HT1080 (cell line): ENCODE measurements around the gene MLC1. TPM values are rescaled to one million over a fixed set of nuclear protein-coding genes. Genes with fewer than 3 reads are reported as not detected.

Experiments
- DNase-seq: peaks from one replicate; pipeline ENCODE4 v3.0.0-alpha.2; 2015; ENCODE audit warnings: low read depth
- polyA plus RNA-seq, 2 experiments: library from polyadenylated mRNA; depleted of rRNA; stranded (reverse); fragments of >200 nt; gene quantifications; 2 replicates each; pipeline ENCODE4 v1.2.3, GENCODE V29; 2015
- total RNA-seq: library from RNA; depleted of rRNA; stranded (reverse); fragments of >200 nt; shearing (Covaris generic); gene quantifications from 2 replicates; pipeline ENCODE4 v1.2.3, GENCODE V29; 2014; rRNA removed

Gene MLC1
- 0.10 TPM in 1 of 2 replicates, not detected in the other for total RNA-seq
- 0.02 and 0.07 TPM in 2 replicates for polyA plus RNA-seq (2015; cell fraction: cytosol; rRNA removed)
- not detected in 2 replicates for polyA plus RNA-seq (2015; cell fraction: nucleus; rRNA removed)

DNA sequence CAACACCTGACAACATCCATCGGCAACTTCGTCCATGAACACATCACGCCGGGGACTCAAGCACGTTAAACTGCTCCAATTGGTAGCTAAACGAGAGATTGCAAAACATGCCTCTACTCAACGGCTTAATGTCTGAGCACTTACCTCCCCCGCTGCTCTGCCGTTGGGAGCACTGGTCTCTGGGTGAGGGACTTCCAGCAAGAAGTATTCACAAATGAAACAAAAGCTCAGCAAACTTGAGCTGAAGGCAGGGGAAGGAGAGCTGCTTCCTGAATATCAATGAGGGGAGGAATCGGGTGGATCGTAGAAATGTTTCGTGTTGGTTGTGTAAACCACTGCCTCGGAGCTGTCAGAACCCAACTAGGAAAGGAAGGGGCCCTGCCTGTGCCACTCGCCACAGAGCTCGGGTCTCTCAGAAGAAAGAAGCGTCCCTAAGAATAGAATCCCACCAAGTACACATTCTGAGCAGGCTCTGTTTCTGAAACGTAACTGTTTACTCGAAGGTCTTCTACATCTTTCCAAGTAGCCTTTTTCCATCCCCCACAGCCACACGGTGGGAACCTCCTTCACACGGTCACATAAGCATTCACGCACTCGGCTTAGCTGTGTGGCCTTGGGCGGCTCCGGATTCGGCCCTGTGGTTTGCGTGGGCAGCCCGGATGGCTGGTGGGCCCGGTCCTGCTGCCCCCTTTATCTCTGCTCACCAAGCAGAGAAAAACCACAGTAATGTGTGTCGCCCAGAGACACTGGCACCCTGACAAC is at the start of gene MLC1:
Gene MLC1 (minus strand): TSS at position 216 of the 762 bp plus-strand sequence. CDS start 524 bp downstream, outside the sequence.
- no peak for DNase-seq

DNA sequence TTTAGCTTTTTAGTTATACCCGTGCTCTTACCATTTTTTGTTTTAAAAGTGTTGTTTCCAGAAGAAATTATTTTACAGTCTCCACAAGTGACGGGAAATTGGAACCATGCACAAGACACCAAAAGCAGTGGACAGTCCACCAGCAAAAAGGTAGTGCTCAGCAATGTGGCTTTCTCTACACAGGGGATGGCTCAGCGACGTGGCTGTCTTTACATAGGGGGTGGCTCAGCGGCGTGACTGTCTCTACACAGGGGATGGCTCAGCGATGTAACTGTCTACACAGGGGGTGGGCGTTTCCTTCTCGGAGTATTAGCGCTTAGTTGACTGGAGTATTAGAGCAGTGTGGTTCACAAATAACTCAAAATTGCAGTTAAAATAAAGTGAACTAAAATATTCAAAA is 49.3 kb upstream of the MLC1 start:
- DNase-seq, result no peak

GRCh38 chr22:50131894-50132293 is 46.7 kb upstream of the MLC1 start:
- DNase-seq, result no peak

DNA sequence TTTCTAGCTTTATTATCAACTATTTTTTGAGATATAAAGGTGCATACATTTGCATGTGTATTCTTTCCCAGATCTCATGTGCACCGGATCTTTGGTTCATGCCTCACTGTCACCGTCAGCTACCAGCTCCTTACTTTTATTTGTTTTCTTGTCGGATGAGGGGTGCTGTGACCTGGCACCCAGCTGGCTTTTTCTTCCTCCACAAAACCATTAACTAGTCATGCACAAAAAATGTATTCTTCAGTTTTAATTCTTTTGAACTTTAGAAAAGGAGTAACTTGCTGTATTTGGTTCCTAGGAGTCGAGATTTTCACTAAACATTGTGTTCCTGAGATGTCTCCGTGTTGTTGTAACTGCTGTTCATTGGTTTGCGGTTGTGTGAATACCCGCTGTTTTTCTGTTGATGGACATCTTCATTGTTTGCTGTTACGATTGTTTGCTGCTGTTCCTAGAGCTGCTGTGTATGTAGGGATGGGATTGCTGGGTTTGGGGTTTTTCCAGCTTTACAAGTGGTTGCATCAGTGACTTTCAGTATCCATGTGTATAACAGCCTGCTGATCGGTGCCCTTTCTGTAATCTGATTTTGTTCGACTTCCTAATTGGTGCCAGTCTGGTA is 44.0 kb upstream of the MLC1 start:
- no peak for DNase-seq

- DNase-seq, result no peak
Measured at GRCh38 chr22:50125029-50125428, 39.8 kb upstream of the MLC1 start.

GRCh38 chr22:50123119-50123518 is 37.9 kb upstream of the MLC1 start:
- DNase-seq, result no peak

GRCh38 chr22:50121202-50121740 is 36.0 kb upstream of the MLC1 start:
- no peak for DNase-seq

GRCh38 chr22:50119768-50120251 is 34.6 kb upstream of the MLC1 start:
- DNase-seq, result no peak

DNA sequence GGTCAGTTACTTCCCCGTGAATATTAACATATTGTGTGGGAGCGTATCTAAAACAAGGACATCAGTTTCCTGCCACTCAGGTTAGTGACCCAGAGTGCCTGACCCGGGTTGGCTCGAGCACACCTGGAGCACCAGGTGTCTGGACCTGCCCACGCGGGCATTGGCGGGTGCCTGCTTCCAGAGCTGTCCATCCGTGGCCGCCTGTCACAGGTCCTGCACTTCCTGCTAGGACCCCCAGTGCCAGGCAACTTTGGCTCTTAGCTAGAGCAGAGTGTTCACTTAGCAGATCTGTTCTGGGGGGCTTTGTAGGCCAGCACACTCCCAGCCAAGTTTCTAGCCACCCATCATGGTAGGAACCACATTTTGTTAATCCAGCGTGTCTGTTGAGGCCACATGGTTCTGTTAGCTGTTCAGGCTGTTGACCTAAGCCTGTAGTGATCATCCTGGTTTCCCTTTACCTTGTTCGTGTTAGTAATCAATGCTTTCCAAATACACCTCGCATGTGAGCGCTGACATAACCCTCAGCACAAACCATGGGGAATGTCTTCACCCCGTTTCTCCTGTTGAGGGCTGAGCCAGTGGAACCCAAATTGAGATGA is 34.0 kb upstream of the MLC1 start:
- DNase-seq, result no peak

DNA sequence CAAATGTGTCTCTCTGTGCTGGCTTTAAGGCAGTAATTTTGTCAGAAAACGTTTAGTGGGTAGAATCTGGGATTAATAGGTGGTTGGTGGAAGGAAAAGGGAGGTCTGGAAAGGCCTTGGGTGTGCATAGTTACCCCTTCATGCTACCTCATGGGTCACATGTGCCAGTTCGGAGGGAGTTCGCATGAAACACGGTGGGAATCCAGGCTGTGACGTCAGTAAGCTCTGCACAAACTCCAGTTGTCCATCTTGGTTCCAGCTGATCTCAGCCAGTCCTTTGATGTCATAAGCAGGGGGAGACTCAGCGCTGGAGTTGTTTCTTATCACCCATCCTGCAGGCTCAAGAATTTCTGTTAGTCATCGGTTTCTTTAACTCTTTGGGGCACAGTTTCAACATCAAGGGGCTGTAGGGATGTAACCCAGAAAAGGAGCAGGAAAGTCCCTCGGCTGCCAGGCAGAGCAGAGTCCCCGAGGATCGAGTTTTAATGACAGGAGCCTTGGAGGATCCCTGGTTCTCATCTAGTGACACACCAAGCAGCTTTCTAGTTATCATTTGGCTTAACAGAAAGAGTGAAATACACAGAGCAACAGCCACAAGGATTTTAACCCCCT is 33.4 kb upstream of the MLC1 start:
- peak; percentile 42 for DNase-seq

DNA sequence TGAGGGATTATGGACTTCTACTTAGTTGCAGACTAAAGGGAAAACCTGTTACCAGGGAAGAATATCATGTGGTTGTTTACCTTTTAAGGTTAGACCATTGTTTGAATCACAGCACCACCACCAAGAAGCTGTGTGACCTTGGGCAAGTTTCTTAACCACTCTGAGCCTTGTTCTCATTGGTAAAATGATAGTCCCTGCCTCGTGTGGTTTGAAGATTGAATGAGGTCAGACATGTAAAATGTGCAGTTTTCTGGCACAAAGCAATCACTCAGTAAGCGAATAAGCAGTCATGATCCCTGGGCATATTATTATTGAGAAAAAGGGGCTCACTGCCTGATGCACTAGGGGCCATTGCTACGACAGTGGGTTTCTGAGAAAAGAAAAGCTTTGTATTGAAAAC is 32.9 kb upstream of the MLC1 start:
- no peak for DNase-seq

DNA sequence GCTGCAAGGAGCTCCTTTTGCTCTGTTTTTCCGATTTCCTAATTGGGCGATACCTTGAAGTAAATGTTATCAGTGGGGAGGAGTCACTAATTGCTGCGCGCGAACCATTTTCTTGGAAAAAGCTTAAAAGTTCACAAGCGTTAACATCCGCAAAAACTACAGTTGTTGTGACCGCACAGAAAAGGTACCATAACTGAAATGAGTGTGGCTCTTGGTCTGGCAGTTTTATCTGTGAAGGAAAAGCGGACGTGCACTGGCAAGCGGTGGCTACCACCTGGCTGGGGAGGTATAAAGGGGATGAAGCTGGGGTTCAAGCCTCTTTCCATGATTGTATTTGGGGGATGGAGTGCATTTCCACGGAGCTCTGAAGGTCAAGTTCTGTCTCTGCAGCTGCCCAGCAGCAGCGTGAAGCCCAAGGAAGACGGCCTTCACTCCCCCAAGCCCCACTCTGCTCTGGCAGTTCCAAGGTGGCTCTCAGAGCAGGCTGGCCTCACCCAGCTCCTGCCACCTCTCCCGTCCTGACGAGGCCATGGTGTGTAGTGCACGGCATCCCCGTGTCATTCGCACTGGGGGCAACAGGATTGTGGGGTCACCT is 32.0 kb upstream of the MLC1 start:
- DNase-seq, result no peak

- DNase-seq, result no peak
Measured at GRCh38 chr22:50115693-50116092, 30.5 kb upstream of the MLC1 start.

- peak; percentile 11 for DNase-seq
Measured at GRCh38 chr22:50114221-50115021, 29.2 kb upstream of the MLC1 start.

DNA sequence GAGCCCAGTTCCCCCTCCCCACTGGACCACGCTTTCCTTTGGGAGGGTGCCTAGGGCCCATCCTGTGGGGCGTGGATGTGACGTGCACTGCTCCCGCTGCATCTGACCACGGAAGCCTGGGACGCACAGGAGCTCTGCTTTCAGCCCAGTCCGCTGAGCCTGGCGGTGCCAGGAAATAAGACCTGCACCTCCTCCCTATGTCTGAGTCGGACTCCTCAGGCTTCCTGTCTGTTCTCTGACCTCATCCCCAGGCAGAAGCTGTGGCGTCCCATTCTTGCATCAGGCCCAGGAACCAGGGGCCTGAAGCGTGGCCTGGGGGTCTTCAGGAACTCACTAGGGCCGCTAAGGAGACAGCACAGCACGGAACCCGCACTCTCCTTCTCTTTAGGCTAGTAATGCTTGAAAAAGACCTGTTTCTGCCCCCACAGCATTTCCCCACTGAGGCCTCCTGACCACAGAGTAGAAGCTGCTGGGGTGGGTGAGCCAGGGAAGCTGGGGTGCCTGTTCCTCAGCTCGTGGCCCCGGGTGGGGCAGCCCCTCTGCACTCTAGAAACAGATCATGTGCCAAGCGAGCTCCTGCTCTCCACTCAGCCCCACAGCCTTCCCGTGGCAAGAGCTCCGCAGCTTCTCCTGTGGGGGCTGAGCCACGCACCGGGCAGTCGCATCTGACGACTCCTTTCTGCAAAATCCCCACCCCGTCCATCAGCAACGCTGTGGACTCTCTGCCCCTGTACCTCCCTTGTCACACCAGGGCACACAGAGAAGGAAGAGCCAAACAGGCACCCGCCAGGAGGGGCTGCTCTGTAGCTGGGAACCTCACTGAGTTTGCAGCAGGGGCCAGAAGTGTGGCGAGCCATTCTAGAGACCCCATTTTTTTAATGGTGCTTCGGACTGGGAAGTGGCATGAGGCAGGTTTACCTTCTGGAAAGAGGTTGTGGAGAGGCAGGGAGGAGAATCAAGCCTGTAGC is 27.2 kb upstream of the MLC1 start:
- peak; percentile 74 for DNase-seq

- DNase-seq, result no peak
Measured at GRCh38 chr22:50111056-50111455, 25.8 kb upstream of the MLC1 start.

GRCh38 chr22:50107529-50107928 is 22.3 kb upstream of the MLC1 start:
- no peak for DNase-seq

DNA sequence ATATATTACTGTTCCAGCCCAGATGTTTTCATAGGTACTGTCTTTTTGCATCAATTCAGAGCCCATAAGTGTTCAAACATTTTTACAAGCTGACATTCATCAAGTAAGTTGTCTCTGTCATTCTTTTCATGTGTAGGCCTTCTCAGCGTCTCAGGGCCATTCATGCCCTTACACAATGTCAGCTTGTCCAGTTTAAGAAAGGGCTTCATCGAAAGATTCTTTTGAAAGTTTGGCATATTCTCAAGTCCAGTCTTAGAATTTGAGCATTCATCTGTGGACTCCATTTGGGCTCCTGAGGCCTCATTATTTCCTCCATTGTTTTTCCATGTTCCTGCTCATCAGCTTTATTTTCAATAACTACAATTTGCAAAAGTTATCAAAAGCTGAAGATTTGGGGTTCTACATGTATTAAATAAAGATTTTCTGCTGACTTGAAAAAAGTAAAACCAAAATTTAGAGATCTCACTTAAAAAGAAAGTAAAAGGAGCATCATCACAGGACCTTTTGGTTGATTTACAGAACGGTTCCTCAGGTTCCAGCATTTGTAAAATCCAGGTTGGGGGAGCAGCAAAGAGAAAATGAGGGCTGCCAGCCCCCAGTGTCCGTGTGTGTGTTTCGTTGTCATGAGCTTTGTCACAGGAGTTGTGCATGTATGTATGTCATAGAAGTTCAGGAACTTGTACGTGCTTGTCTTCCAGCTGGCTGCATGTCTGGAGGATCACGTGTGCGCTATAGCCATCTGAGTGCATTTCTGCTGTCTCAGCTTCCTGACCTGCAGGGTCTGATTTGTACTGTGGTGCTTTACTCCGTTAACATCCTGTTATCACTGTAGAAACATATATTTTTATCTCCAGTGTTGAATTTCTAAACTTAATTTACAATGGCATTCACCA is 20.2 kb upstream of the MLC1 start:
- no peak for DNase-seq
